HG02763 (cell line): ENCODE results near the gene ARHGAP30.
"Not testable (repeated sequence)": the region's sequence is repeated elsewhere in the genome, so short reads cannot be mapped to it uniquely, and the experiment has no call there.

Experiments used
- ATAC-seq: cut with Tn5 transposase; IDR thresholded peaks from one replicate; pipeline ENCODE4 v1.9.1; 2021; ENCODE audit warnings: mild to moderate bottlenecking, moderate library complexity; ENCODE audit not compliant: unreplicated experiment

Gene ARHGAP30

DNA sequence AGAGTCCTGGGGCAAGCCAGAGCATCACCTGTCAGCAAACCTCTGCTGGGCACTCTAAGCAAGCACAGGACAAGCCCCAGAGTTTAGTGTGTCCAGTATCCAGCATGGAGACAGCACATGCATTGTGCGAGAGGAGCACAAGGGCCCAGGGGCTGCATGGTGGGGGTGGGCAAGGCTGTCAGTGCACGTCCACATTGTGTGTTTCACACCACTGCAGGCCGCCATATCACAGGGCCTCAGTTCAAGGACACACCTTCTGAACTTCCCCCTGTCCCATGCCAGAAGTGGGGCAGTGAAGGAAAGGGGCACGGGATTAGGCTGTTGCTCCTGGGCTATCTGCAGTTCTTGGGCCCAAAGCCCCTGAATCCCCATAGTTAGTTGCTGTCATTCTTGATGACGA lies 30.1 kb downstream of the ARHGAP30 start:
- ATAC-seq = no peak

- no peak for ATAC-seq
Observed at GRCh38 chr1:161039154-161039545, 30.5 kb downstream of the ARHGAP30 start.

- peak; percentile 76 for ATAC-seq
Observed at GRCh38 chr1:161038523-161039153, 31.1 kb downstream of the ARHGAP30 start, which contains the start of gene TSTD1. Gene TSTD1, minus strand, starts transcription at chr1:161038964. Its CDS starts 75 bp downstream, at chr1:161038889.

- ATAC-seq = no peak
Observed at GRCh38 chr1:161037661-161038522, 31.8 kb downstream of the ARHGAP30 start.

- ATAC-seq = no peak
Observed at GRCh38 chr1:161033751-161034150, 35.9 kb downstream of the ARHGAP30 start.

- no peak for ATAC-seq
Observed at GRCh38 chr1:161032409-161032808, 37.3 kb downstream of the ARHGAP30 start.

DNA sequence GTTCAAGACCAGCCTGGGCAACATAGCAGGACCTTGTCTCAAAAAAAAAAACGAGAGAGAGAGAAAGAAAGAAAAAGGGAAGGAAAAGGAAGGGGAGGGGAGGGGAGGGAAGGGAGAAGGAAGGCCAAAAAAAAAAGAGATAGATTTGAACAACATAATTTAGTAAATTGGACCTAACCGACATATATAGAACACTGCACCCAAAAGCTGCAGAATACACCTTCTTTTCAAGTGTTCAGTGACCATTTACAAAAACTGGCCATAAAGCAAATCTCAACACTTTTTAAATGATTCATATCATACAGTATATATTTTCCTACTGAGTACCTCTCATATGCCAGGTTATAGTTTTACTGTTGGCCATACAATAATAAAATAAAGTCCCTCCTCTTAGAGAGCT lies 37.8 kb downstream of the ARHGAP30 start:
- ATAC-seq = no peak

DNA sequence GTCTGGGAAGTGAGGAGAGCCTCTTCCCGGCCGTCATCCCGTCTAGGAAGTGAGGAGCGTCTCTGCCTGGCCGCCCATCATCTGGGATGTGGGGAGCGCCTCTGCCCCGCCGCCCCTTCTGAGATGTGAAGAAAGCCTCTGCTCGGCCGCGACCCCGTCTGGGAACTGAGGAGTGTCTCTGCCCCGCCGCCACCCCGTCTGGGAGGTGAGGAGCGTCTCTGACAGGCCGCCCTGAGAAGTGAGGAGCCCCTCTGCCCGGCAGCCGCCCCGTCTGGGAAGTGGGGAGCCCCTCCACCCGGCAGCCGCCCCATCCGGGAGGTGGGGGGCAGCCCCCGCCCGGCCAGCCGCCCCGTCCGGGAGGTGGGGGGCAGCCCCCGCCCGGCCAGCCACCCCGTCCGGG lies 40.2 kb downstream of the ARHGAP30 start:
- ATAC-seq = not testable (repeated sequence)

DNA sequence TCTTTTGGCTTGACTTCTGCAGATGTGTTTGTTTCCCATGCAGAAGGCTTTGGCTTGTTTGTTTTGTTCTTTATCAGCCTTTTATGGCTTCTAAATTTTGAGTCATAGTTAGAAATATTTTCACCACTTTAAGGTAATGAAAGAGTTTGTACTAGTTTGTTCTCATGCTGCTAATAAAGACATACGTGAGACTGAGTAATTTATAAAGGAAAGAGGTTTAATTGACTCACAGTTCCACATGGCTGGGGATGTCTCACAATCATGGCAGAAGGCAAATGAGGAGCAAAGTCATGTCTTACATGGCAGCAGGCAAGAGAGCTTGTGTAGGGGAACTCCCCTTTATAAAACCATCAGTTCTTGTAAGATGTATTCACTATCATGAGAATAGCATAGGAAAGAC lies 42.7 kb downstream of the ARHGAP30 start:
- ATAC-seq = not testable (repeated sequence)

- ATAC-seq = not testable (repeated sequence)
Observed at GRCh38 chr1:161022432-161022831, 47.3 kb downstream of the ARHGAP30 start.

DNA sequence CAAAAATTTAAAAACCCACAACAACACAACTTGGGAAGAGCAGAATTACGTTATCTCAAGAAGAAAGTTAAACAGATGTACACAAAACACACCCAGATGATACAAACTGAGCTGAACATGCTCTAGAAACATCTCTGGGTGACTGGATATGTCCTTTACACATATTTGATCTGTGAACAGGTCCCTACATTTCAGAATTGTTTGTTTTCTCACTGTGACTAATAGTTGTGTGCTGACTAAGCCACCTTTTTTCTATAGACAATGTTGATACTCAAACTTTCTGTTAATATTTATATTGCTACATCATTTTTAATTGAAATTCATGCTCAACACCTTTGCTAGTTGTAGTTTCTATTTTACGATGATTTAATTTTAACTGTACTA lies 47.7 kb downstream of the ARHGAP30 start:
- ATAC-seq = no peak

- ATAC-seq = peak; percentile 85
Observed at GRCh38 chr1:161021165-161021969, 48.3 kb downstream of the ARHGAP30 start.

DNA sequence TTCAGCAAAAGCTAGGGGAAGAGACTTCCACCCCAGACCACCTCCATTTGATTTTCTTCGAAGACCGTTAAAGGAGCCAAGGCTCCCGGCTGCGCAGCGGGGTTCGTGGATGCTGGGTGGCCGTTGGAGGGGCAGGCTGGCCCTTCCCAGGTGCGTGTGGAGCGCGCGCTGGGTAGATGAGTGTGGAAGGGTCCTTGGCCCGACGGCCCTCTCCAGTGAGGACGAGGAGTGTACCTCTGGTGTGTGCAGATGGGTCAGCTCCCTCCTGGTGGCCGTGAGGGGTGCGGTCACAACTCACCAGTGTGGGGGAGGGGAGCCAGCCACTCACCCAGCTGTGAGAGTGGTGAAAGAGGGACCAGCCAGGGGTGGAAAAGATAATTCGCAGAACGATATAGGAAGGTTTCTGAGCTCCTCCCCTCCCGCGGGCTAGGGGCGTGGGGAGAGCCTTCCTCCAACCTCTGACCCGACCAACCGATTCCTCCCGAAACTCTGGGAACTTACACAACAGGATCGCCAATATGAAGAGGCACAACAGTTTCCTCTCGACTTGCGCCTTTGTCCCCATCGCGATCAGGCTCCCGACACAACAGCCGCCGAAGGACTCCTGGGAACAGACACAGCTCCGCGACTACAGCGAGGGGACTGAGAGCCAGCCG lies 49.1 kb downstream of the ARHGAP30 start, which contains the start of gene F11R:
Gene F11R, minus strand, starts transcription at position 644 of the 656 bp plus-strand sequence. Its CDS starts 79 bp downstream, at position 565.
- peak; percentile 40 for ATAC-seq

DNA sequence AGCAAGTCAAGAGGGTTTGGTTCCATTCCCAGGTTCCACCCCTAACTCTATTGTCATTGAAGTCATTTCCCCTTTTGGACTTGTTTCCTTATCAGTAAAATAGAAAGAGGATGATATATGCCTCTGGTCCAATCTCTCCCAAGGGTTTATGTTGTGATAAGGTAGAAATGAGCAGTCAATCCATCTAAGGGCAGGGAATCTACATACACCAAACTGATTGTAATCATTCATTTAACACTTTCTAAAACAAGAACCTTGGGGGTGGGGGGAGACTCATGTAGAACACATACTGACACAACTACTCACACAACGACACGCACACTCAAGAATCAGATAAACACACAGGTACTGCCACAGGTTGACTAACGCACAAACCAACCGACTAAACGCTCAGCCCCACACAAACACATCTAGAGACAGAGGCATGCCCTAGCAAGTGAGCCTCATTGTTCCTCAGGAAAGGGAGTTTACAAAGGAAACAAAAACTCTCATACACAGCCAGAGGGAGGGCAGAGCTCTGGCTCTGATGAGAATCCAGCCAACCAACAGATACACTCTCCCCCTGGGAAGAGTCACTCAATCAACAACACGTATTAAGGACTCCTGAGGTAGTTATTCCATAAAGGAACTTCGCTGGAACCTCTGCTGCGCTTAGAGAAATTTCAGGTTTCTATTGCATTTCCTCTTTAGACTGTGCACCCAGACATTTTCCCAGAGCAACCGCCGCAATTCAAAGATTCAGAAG lies 49.8 kb downstream of the ARHGAP30 start:
- ATAC-seq = peak; percentile 6

DNA sequence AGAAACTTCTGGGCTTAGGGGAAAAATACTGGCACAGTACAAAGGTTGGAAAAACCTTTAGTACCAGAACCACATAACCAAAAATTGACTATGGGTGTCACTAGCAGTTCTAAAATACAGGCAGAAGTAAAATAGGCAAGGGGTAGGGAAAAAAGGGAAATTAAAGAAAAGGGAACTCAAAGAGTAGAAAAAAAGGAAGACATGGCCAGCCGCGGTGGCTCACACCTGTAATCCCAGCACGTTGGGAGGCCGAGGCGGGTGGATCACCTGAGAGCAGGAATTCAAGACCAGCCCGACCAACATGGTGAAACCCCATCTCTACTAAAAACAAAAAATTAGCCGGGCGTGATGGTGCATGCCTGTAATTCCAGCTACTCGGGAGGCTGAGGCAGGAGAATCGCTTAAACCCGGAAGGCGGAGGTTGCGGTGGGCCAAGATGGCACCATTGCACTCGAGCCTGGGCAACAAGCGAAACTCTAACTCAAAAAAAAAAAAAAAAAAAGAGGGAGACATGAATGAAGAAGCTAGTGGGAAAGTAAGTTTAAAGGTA lies 50.5 kb downstream of the ARHGAP30 start:
- ATAC-seq = not testable (repeated sequence)

DNA sequence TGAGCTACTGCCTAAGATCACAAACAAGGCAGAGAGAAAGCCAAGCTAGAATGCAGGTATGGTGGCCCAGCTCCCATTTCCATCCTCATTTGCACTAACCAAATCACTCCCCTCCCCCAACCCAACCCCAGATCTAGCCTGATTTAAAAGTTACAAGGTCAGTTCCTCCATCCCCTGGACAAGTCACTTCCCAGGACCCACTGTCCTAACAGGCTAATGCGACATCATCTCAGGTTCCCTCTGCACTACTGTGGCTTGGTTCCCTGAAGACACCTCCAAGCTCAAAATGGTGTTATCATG lies 51.1 kb downstream of the ARHGAP30 start:
- no peak for ATAC-seq

DNA sequence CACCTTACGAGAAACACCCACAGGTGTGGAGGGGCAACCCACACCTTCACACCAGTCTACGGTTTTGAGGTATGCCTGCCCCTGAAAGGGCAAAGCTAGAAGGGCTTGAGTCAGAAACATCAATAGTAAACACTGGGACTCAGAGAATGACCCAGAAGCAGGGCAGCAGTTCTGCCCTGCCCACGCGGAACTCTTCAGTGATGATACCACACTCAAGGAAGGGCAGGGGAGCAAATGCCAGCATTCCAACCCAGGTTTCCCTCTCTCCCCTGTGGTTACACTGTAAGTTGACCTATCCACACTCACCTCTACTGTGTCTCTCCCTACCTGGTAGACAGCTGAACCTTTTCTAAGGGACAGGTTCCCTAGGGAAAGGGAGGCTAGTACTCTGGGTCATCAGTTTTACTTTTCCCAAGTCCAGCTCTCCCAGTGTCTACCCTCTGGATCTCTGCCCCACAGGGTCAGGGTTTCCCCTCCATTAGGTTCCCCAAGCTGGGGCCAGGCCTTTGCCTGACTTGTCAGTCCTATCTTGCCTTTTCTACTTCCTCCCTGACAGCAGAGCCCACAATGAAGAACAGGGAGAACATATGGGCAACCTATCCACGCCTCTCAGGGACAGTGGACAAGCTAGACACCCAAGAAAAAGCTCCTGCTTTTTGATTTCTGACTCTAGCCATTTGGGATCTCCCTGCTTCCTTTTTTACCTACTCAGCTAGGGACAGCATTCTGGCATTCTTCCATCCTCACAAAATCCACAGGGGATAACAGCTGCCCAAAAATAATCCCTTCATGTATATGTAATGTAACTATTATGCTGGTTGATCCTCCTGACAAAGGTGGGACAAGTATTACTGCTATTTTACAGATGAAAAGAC lies 51.7 kb downstream of the ARHGAP30 start:
- ATAC-seq = no peak

- ATAC-seq = not testable (repeated sequence)
Observed at GRCh38 chr1:161017181-161017580, 52.5 kb downstream of the ARHGAP30 start.

DNA sequence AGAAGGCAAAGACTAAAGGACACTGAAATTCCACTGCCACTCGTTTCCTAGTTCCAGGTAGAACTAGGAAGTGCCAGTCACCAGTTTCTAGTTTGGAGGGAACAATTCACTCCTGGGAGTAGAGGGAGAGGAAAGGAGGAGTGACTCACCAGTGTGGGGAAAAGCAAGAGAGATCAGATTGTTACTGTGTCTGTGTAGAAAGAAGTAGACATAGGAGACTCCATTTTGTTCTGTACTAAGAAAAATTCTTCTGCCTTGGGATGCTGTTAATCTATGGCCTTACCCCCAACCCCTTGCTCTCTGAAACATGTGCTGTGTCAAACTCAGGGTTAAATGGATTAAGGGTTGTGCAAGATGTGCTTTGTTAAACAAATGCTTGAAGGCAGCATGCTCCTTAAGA lies 53.0 kb downstream of the ARHGAP30 start:
- ATAC-seq = not testable (repeated sequence)
